NCI-H2227 (cell line): Measurements from ENCODE around the gene ITGA6.
A peak's percentile ranks its signal among the peaks of the same experiment; 100 is the strongest.

Experiments used
- DNase-seq: peaks from one replicate; lab custom pipeline; 2025; ENCODE audit not compliant: unreplicated experiment; lab: John Stamatoyannopoulos, UW

Gene ITGA6

DNA sequence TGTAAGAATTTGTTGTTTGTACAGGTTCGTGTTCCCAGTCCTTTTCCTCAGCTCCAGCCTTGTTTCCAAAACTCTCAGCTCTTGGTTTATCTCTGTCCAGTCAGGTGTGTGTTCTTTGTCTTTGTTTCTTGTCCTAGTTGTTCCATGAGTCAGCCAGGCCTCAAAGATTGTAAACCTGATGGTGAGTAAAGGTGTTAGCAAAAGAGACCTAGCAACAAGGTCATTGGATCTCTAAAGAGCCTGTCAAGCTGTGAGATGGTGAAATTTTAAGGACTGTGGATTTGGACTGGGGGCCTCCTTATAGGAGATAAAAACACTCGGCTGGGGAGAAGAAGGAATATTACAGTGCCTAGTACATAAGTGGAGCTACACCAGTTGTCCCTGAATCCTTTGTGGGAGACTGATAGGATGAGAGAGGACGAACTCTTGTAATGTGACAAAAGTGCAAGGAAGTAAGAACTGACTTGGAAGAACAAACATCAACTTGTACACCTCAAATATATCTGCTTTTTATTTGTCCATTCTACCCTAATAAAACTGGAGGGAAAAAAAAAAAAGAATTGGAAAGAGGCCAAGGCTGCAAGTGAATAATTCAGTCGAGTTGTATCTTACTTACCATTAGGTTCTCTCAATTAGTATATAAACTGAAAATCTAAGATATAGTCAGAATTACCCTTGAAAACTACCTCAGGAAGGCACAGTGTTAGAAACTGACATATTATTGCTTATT, 37.2 kb downstream of the ITGA6 start:
- no peak for DNase-seq

DNA sequence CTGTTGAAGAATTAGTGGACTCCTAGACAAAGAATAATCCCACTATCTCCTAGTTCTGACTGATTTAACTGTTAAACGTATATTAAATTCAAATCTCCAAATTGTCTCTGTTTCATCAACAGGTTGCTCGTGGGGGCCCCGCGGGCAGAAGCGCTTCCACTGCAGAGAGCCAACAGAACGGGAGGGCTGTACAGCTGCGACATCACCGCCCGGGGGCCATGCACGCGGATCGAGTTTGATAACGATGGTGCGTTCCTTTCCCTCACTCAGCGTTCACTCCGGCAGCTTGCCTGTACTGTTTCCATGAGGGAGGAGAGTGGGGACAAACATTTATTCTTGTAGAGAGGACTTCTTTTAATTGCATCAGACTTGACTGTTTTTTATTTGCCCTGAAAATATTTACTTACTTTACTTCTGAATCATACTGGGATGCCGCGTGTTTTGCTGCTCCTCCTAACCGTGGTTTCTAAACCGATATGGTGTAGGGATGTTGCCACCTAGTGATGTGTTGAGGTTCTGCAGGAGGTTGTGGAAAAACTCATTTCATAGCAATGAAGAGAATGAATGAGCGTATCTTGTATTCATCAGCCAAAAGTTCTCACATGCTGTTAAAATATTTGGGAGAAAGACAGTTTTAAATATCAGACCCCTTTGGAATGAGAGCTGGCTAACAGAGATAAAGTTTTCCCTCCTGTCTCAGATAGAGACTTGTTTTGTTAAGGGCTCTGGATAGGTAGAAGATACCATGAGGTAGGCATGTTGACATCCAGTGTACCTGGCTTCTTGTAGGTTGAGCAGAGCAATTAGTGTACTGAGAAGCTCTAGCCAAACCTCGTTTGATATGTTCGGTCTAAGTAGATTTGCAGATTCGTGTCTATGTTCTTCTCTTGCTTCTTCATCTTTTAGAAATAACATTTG, 38.3 kb downstream of the ITGA6 start:
- DNase-seq, result peak; percentile 92

DNA sequence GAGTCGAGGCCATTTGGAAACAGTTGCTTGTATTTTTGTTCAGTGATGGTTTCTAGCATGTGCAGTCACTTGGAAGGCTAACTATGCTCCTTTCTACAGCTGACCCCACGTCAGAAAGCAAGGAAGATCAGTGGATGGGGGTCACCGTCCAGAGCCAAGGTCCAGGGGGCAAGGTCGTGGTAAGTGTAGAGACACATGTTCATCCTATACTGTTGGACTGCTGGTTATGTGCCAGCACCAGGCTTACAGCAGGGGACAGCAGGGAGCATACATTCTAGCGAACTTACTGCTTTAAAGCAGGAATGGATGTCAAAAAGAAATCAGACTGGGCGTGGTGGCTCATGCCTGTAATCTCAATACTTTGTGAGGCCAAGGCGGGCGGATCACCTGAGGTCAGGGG, 40.0 kb downstream of the ITGA6 start:
- DNase-seq, result peak; percentile 20

DNA sequence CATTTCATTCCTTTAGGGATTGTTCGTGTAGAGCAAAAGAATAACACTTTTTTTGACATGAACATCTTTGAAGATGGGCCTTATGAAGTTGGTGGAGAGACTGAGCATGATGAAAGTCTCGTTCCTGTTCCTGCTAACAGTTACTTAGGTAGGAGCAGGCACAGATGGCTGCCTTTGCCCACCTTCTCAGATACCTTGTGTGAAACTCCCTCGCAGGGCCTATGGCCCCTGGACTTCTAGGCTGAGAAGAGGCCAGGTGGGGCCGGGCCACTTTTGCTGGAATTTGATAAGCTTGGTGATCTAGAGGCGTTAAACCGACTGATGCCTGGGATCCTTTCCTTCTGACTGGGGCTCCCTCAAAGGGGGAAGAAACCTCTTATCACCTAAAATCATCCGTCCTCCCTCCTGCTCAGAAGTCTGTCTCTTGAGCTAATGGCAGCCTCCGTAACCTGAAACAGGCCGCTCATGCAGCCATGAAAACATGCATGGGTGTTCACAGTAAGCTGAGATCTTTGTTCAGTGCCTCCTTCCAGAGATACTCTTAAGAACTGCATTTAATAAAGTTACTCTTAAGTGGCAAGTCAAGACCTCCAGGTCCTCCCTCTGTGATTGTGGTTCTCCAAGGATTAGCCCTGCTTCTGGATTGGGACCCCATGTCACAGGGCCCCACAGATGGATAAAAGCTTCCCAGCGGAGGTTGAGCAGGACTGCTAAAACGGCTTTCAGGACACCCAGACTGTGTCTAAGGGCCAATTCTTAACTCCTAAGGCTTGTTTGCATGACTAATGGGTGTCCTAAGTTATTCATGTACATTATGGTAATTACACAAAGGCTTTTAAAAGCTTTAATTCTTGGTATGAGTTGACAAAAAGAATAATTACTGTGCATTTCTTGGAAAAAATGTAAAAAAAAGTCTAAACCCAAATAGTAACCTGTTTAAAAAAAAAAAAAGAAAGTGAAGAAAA, 43.9 kb downstream of the ITGA6 start:
- DNase-seq, result no peak

DNA sequence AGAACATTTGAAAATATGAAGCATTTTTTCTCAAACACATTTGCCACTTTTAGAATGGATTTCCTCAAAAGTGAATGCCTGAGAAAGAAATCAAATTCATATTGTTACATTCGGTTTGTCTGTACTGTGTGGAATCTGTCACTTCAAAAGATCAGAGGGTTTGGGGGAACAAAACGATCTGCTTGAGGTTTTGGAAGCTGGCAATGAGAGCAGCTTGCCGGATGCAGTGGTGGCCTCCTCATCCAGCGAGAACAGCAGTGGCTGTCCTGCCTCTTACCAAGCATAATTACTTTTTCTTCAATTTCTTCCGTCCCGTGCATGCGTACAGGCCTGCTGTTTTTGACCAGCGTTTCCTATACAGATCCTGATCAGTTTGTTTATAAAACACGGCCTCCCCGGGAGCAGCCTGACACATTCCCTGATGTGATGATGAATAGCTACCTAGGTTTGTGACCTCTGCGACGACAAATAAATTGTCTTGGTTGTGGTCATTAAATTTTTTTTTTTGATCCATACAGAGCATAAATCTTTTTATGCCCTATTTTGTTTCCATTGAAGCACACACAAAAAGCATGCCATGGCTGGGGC, 45.2 kb downstream of the ITGA6 start:
- DNase-seq, result peak; percentile 61

DNA sequence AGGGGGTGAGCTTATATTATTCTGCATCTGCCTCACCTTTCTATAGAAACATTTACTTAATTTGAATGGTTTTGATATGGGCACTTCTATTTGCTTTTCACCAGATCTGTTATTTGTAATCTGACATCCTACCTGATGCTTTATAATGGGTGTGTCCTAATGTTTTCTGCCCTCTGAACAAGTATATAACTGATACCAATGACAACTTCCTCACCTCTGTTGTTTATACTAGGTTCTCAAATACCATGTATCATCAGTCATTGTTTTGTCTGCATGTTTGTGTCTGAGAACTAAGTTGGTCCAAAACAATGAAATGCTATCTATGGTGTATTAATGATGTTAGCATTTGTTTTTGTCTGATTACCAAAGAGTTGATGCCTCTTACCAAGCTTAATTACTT, 45.8 kb downstream of the ITGA6 start:
- DNase-seq, result no peak

DNA sequence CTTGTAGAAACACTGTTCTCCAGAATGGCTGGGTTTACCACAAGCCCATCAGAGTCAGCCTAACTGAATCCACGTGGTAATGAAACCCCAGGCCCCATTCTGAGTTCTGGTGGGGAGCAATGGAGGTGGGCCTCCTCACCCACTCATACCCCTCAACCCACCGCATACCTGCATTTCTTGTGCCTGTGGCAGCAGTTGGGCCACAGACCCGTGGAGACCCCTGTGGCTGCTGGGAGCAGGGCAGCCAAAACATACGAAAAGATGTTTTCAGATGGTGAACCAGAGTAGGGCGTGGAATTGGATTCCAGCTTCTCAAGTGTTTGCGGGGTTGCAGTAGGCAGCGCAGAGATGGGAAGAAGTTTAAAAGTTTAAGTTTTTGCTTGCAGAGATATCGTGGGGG, 51.0 kb downstream of the ITGA6 start:
- DNase-seq, result no peak

DNA sequence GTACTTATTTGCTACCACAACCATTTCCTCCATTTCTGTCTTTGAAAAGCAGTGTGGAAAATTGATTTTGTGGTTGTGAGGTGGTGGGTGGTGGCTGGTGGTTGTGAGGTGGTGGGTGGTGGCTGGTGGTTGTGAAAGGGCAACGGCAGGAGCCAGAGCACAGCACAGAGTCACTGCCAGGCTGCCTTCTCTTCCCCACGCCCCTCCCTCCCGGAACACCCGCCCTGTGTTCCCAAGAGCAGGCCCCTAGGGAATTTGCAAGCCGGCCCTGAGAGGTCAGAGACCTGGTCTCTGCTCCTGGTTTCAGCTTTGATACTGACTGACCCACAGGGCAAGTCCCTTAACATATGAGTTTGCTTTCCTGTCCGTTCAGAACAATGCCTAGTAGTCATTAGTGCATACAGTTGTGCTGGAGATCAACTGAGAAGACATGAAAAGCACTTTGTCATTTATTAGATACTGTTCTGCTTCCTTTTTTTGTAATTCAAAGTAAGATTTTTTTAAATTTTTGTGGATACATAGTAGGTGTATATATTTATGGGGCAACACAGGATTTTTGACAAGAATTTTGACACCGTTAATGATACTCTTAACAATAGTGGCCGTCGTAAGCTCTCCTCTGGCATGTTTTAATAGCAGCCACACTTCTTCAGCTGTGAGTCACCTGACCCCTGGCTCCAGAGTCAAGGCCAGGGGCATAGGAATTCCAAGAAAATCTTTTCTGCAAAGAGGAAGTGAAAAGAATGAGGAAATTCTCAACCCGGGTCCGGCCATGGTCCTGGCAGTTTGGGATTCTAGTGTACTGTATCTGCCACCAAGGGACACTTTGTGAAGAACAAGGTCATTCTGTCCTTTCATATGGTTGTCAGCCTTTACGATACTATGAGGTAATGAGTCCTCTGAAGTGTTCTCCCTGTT, 53.2 kb downstream of the ITGA6 start:
- no peak for DNase-seq

DNA sequence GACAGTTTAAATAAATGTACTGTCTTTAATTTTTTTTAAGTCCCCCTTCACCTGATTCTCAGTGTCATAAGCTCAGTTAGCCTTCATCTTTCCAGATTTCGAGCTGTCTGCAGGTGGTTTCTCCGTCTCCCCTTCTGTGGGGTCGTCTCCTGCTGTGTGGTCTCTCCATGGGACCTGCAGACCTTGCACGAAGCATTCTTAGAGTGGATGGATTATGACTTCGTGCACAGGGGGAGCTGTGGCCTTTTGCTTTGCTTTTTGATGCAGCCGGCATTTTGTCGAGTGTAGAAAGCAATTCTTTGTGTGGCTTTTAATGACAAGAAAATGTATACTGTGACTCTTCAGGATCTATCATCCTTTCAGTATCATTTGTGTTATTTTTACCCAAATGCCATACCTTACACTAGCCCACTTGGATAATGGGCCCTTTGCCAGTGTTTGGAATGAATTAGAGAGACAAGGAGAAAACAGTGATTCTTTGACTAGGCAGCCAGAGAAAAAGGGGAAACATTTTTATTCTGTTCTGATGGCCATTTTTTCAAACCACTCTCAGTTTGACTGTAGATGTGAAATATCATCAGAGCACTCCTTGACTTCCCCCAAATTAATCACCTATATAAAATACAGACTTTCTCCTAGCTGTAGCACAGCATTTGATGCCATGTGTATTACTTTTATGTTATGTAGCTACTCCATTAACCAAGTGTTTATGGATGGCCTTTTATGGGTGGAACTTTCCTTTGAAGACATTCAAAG, 54.3 kb downstream of the ITGA6 start:
- DNase-seq, result peak; percentile 66

DNA sequence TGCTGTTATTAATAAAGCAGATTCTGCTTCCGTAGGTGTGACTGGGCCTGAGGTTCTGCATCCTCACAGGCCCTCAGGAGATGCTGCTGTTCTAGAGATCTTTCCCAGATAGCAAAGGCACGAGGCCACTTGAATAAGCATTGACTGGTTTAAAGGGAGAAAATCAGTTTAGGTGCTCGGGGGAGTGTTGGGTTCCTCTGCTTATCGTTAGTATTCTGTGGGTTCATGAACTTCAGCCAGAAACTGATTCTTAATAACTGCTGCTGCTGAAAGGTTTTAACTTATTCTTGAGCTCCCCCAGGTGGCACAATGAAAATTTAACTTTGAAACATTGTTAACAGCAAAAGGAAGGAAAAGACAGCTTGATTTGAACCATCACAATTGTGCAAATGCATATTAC, 56.9 kb downstream of the ITGA6 start:
- peak; percentile 66 for DNase-seq

DNA sequence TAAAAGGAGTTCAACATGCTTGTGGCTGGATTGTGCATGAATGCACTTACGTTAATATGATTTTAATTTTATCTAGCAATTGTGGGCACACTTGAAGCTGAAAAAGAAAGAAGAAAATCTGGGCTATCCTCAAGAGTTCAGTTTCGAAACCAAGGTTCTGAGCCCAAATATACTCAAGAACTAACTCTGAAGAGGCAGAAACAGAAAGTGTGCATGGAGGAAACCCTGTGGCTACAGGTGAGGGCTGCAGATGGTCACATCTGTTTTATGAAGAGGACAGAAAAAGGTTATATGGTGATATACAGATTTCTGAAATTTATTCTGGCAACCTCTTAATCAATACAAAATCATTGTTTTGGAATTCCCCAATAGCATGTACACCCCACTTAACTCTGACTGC, 57.3 kb downstream of the ITGA6 start:
- DNase-seq, result no peak

DNA sequence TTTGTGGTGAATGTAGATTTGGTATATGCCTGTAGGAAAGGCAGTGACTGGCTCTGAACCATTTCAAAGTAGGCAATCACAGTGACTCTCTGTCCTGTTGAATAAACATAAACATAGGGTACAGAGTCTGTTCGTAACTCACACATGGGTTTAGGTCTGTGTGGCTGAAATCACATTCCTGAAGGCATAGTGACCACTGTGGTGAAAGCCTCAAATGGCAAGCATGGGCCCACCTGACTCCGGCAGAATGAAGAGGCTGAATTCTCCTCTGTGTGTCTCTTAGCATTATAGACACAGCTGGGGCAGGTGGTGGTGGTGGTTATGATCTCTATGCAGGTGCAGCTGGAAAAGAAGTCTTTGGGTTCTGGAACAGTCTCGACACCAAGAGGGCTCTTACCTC, 61.2 kb downstream of the ITGA6 start:
- no peak for DNase-seq

DNA sequence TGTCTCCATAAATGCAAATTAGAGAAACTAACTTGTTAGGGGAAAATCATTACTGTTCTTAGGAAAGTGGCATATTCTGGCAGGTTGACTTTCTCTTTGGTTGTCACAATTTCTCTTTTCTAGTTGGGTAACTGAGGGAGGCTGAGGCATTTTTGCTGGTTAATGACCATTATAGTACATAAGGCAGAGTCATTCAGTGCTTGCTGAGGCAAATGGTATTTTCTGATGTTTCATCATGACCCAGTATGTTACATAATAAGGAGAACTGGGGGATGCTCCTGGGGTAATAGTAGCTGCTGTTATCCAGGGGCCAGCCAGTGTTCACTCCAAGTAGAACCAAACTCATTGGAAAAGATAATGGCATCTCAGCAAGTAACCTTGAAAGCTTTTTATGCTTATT, 62.3 kb downstream of the ITGA6 start:
- no peak for DNase-seq

DNA sequence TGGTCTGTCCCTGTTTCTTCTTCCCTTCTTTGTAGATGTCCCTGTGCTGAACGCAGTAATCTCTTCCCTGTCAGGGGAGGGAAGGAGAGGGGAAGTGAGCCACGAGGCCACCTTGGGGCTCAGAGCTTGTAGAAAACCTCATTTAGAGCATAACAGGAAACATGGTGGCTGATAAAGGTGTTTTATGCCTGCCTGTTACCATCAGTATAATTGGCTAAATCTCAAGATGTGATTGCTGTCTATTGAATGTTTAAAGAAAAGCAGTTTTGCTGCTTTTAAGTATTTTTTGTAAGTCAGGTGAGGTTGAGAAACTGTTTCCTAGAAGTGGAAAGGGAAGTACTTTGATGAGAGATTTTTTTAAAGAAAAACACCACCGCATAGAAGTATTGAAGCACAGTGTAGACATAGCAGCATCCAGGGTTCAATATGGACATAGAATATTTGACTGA, 68.8 kb downstream of the ITGA6 start:
- DNase-seq, result no peak

DNA sequence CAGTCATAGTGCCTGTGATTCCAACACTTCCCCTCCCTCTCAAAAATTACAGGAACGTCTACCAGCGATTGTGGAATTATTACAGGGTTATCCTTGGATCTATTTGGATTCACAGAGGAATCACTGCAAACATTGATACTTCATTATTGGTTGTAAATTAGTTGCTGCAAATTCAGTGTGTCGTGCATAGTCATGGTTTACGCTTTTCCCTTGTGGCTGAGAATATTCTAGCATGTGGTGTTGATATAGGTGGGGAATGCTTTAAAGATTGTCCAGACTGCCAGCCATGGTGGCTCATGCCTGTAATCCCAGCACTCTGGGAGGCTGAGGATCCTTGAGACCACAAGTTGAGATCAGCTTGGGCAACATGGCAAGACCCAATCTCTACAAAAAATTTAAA, 79.8 kb downstream of the ITGA6 start:
- no peak for DNase-seq

DNA sequence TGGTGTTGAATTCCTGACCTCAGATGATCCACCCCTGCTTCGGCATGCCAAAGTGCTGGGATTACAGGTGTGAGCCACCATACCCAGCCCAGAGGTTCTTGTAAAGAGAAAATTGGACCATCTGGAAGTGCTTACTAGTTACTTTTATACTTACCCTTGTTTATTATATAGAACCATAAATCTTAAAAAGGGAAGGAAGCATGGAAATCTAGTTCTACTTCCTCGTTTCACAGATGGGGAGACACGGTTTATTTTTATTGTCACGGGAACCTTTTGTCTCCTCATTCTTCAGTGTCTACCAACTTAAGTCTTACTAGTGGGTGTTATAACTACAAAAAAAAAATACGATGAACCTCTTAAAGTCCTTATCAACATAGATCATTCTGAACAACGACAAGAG, 82.7 kb downstream of the ITGA6 start:
- DNase-seq, result no peak

DNA sequence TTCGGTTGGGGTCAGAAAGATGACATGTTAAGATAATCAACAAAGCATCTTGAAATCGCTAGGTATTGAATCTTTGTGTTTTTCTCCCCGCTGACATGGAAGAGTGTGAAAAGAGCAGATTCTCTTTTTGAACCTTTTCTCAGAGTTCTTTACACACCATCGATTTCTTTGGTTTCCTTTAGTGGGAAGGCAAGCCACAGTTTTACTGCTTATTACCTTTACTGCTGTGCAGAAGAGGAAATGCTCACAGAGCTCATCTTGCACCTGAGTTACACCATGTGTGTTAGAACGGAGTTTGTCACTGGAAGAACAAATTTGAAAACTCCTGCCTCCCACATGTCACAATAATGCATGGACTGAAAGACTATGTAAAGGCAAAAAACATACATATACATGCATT, 83.2 kb downstream of the ITGA6 start:
- no peak for DNase-seq

DNA sequence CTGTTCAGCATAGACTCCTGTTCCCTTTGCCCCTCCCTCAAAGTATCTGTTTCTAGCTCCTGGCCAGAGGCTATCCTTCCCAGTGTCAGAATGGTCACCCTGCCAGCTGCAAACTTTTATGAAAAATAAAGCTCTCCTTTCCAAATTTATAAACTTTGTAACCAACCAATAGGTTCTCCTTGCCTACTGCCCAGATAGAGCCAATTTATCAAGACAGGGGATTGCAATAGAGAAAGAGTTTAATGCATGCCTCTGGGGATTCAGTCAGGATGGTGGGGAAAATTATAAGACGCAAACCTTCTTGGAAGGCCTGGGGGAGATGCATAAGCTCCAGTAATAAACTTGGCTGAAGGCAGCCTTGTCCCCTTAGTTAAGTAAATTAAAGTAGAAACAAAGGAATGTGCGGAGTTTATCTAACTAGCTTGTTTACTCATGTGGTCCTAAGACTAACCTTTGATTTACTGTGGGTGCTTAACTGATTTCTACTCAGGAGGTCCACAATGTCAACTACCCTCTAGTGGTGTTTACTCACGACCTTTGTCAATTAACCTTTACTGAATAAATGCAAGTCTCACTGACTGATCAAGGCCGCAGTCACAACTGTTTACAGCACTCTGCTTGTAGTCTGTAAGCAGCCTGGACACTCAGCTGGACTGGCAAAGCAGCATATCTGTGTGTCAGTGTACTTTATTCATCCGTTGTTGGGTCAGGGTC, 85.6 kb downstream of the ITGA6 start:
- DNase-seq, result no peak
